Peyer's patch (tissue), 4 donors: ENCODE results near the gene HMGCS1.

Experiments
- CTCF ChIP-seq, 6 experiments: fragments of 450-650 bp in 4 of 6; fragments of 200-600 bp in 2 of 6; sonication (generic) in 1 of 6; IDR thresholded peaks; one replicate each; pipeline ENCODE4 v1.5.1; 2017 to 2019; ENCODE audit warnings: antibody characterized with exemption in 6 of 6, mild to moderate bottlenecking in 3 of 6, moderate library complexity in 1 of 6
- POLR2A ChIP-seq, 2 donors: fragments of 450-650 bp; IDR thresholded peaks; one replicate each; pipeline ENCODE4 v1.5.1; 2017; ENCODE audit warnings: antibody characterized with exemption in 2 of 2, mild to moderate bottlenecking in 2 of 2, moderate library complexity in 2 of 2

- no peak for TF ChIP-seq CTCF (IDR thresholded peaks at IDR 0.05)
- TF ChIP-seq POLR2A (IDR thresholded peaks at IDR 0.05): no peak
Measured at GRCh38 chr5:43353668-43354067, 40.5 kb upstream of the HMGCS1 start.
